NT2/D1 (cell line): ENCODE measurements around the gene ASIC2.

Experiments used
- DNase-seq: peaks from one replicate; pipeline ENCODE4 v3.0.0-alpha.2; 2011; ENCODE audit warnings: low read depth, low spot score
- H3K27me3 ChIP-seq: 2 replicates; pipeline ENCODE4 v1.6.0; 2011; ENCODE audit warnings: mild to moderate bottlenecking; ENCODE audit not compliant: insufficient read length, insufficient read depth
- H3K36me3 ChIP-seq: 2 replicates; pipeline ENCODE4 v1.6.1; 2011; ENCODE audit warnings: mild to moderate bottlenecking, low read length, mixed read lengths; ENCODE audit not compliant: insufficient read depth, insufficient read length
- H3K4me1 ChIP-seq: 2 replicates; pipeline ENCODE4 v1.5.1; 2011; ENCODE audit not compliant: insufficient read depth, insufficient read length
- H3K4me3 ChIP-seq: 2 replicates; pipeline ENCODE4 v1.5.1; 2011; ENCODE audit warnings: low read depth; ENCODE audit not compliant: insufficient read length
- H3K9ac ChIP-seq: 2 replicates; pipeline ENCODE4 v1.6.0; 2011; ENCODE audit warnings: low read depth; ENCODE audit not compliant: insufficient read length
- H3K9me3 ChIP-seq: 2 replicates; pipeline ENCODE4 v1.5.1; 2011; ENCODE audit warnings: mild to moderate bottlenecking, low read length; ENCODE audit not compliant: insufficient read depth
- SUZ12 ChIP-seq: IDR thresholded peaks from 2 replicates; pipeline ENCODE4 v1.6.1; 2011; ENCODE audit not compliant: insufficient read length, insufficient read depth; ENCODE audit errors: extremely low read depth
- YY1 ChIP-seq: IDR thresholded peaks from 2 replicates; pipeline ENCODE4 v1.6.1; 2011; ENCODE audit not compliant: insufficient read length, insufficient read depth
- ZNF274 ChIP-seq: IDR thresholded peaks from 2 replicates; pipeline ENCODE4 v1.6.1; 2011; ENCODE audit warnings: mild to moderate bottlenecking, low read depth, low read length

The ASIC2 gene

GRCh38 chr17:33109336-33110072, 183.6 kb downstream of the ASIC2 start:
- no peak overlapping the region for H3K9ac ChIP-seq
- H3K36me3 ChIP-seq = no peaks in the 10 kb centered on the region
- H3K9me3 ChIP-seq = no peaks in the 10 kb centered on the region
- H3K4me3 ChIP-seq = no peak overlapping the region
- no peaks in the 10 kb centered on the region for H3K4me1 ChIP-seq
- DNase-seq = no peak
- TF ChIP-seq ZNF274 = no peak
- no peak for TF ChIP-seq SUZ12
- no peak for TF ChIP-seq YY1
- H3K27me3 ChIP-seq = no peaks in the 10 kb centered on the region

- Histone ChIP-seq H3K4me1 (no peaks in the 10 kb centered on the region), H3K9ac (no peak overlapping the region), H3K9me3 (no peaks in the 10 kb centered on the region), H3K27me3 (no peaks in the 10 kb centered on the region), H3K36me3 (no peaks in the 10 kb centered on the region), H3K4me3 (no peak overlapping the region)
- no peak for DNase-seq
- no peak for TF ChIP-seq SUZ12
- TF ChIP-seq ZNF274 = no peak
- TF ChIP-seq YY1 = no peak
Observed at GRCh38 chr17:33106525-33107165, 186.4 kb downstream of the ASIC2 start.

- Histone ChIP-seq H3K36me3 (no peaks in the 10 kb centered on the region), H3K4me1 (no peaks in the 10 kb centered on the region), H3K27me3 (no peaks in the 10 kb centered on the region), H3K9me3 (no peaks in the 10 kb centered on the region), H3K9ac (no peak overlapping the region), H3K4me3 (no peak overlapping the region)
- no peak for DNase-seq
- TF ChIP-seq ZNF274 (no peak), YY1 (no peak), SUZ12 (no peak)
Observed at GRCh38 chr17:33105911-33106310, 187.2 kb downstream of the ASIC2 start.

GRCh38 chr17:33099906-33100305, 193.2 kb downstream of the ASIC2 start:
- no peaks in the 10 kb centered on the region for H3K9me3 ChIP-seq
- no peaks in the 10 kb centered on the region for H3K36me3 ChIP-seq
- no peak for TF ChIP-seq ZNF274
- TF ChIP-seq YY1 = no peak
- no peak for TF ChIP-seq SUZ12
- peaks cover 2% of the 10 kb centered on the region for H3K27me3 ChIP-seq
- no peaks in the 10 kb centered on the region for H3K4me1 ChIP-seq
- H3K4me3 ChIP-seq = no peak overlapping the region
- no peak for DNase-seq
- H3K9ac ChIP-seq = no peak overlapping the region

- H3K9ac ChIP-seq = no peak overlapping the region
- no peak overlapping the region for H3K4me3 ChIP-seq
- peaks cover 2% of the 10 kb centered on the region for H3K27me3 ChIP-seq
- DNase-seq = no peak
- no peaks in the 10 kb centered on the region for H3K4me1 ChIP-seq
- TF ChIP-seq ZNF274 (no peak), YY1 (no peak), SUZ12 (no peak)
- H3K36me3 ChIP-seq = no peaks in the 10 kb centered on the region
- no peaks in the 10 kb centered on the region for H3K9me3 ChIP-seq
Observed at GRCh38 chr17:33099252-33099651, 193.8 kb downstream of the ASIC2 start.

GRCh38 chr17:33097411-33097810, 195.7 kb downstream of the ASIC2 start:
- H3K4me3 ChIP-seq = no peak overlapping the region
- TF ChIP-seq SUZ12 (no peak), ZNF274 (no peak), YY1 (no peak)
- H3K36me3 ChIP-seq = no peaks in the 10 kb centered on the region
- H3K4me1 ChIP-seq = no peaks in the 10 kb centered on the region
- no peak overlapping the region for H3K9ac ChIP-seq
- H3K27me3 ChIP-seq = peaks cover 2% of the 10 kb centered on the region
- no peak for DNase-seq
- no peaks in the 10 kb centered on the region for H3K9me3 ChIP-seq

- DNase-seq = no peak
- TF ChIP-seq SUZ12 (no peak), YY1 (no peak), ZNF274 (no peak)
- peaks cover 2% of the 10 kb centered on the region for H3K27me3 ChIP-seq
Observed at GRCh38 chr17:33096161-33096560, 196.9 kb downstream of the ASIC2 start.

More at GRCh38 chr17:33096161-33096560, 196.9 kb downstream of the ASIC2 start:
- Histone ChIP-seq H3K9me3 (no peaks in the 10 kb centered on the region), H3K36me3 (no peaks in the 10 kb centered on the region), H3K9ac (no peak overlapping the region), H3K4me1 (no peaks in the 10 kb centered on the region), H3K4me3 (no peak overlapping the region)
